ENCODE data around the gene KCNC1. TPM values are rescaled to one million over a fixed set of nuclear protein-coding genes. Genes with fewer than 3 reads are reported as not detected.

Gene KCNC1
- total RNA-seq, 1 experiment from 2014 or later, result 0.26 TPM

DNA sequence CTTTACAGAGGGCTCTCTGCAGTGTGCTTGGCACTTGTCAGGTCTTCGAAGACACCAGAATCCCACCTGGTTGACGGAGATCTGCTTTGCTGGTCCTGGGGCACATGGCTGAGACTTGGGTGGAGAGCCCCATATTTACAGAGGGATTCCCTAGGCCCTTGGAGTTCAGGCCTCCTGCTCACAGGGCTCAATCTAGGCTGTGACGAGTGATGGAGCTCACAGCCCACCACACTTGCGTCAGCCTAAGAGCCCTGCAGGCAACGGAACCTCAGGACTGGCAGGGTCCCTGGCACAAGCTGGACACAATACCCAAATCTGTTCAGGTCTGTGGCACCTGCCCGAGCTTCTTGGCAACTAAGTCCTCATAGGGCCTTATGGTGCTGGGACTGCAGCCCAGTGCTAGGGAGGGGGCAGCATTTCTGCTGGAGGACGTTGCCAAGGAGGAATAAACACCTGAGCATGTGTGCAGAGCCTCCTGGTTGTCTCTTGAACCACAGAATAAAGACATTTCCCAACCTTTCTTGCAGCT is 59.1 kb downstream of the KCNC1 start:
- DNase-seq, result no peak
- Mint-ChIP-seq H3K27ac (ENCODE audit: unreplicated experiment) (no peak overlapping the region), H3K4me3 (ENCODE audit: low read depth, unreplicated experiment) (no peak overlapping the region), H3K27me3 (ENCODE audit: unreplicated experiment) (no peaks in the 10 kb centered on the region), H3K36me3 (ENCODE audit: insufficient read depth, unreplicated experiment) (no peaks in the 10 kb centered on the region), H3K9me3 (ENCODE audit: low read depth, unreplicated experiment) (no peaks in the 10 kb centered on the region), H3K4me1 (ENCODE audit: low read depth, unreplicated experiment) (peaks cover 8% of the 10 kb centered on the region)
- CTCF ChIA-PET, result no interaction called here
- no TSS peak for BruUV-seq (replicated peaks)
- TF ChIP-seq, protein P1, sequence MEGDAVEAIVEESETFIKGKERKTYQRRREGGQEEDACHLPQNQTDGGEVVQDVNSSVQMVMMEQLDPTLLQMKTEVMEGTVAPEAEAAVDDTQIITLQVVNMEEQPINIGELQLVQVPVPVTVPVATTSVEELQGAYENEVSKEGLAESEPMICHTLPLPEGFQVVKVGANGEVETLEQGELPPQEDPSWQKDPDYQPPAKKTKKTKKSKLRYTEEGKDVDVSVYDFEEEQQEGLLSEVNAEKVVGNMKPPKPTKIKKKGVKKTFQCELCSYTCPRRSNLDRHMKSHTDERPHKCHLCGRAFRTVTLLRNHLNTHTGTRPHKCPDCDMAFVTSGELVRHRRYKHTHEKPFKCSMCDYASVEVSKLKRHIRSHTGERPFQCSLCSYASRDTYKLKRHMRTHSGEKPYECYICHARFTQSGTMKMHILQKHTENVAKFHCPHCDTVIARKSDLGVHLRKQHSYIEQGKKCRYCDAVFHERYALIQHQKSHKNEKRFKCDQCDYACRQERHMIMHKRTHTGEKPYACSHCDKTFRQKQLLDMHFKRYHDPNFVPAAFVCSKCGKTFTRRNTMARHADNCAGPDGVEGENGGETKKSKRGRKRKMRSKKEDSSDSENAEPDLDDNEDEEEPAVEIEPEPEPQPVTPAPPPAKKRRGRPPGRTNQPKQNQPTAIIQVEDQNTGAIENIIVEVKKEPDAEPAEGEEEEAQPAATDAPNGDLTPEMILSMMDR (IDR thresholded peaks at IDR 0.05; ENCODE audit: unreplicated experiment), result no peak
- intact Hi-C loops (cut with micrococcal nuclease; ENCODE audit: unreplicated experiment), result no loop called here

DNA sequence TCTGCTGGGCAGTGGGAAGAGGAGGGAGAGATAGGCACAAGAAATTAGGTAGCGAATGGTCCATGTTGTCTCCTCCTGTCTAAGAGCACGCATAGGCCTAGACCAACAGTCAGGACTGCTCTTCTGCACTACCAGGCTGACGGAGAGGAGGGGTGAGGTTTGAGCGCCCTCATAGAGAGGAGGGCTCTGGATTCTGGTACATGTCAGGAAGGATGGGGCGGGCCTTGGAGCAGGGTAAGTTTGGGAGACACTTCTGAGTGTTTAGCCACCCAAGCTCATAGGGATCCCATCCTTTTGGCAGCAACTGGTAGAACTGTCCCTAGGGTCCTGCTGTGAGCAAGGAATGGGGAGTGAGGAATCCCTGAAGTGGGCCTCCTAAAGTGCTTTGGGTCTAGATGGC is 60.4 kb downstream of the KCNC1 start:
- no peak for DNase-seq
- Mint-ChIP-seq H3K4me3 (ENCODE audit: low read depth, unreplicated experiment) (no peak overlapping the region), H3K27me3 (ENCODE audit: unreplicated experiment) (no peaks in the 10 kb centered on the region), H3K27ac (ENCODE audit: unreplicated experiment) (no peak overlapping the region), H3K4me1 (ENCODE audit: low read depth, unreplicated experiment) (peaks cover 8% of the 10 kb centered on the region), H3K36me3 (ENCODE audit: insufficient read depth, unreplicated experiment) (no peaks in the 10 kb centered on the region), H3K9me3 (ENCODE audit: low read depth, unreplicated experiment) (no peaks in the 10 kb centered on the region)
- intact Hi-C loops (cut with micrococcal nuclease; ENCODE audit: unreplicated experiment), result no loop called here
- no TSS peak for BruUV-seq (replicated peaks)
- TF ChIP-seq, protein P1 (IDR thresholded peaks at IDR 0.05; ENCODE audit: unreplicated experiment), result no peak
- CTCF ChIA-PET, result no interaction called here

DNA sequence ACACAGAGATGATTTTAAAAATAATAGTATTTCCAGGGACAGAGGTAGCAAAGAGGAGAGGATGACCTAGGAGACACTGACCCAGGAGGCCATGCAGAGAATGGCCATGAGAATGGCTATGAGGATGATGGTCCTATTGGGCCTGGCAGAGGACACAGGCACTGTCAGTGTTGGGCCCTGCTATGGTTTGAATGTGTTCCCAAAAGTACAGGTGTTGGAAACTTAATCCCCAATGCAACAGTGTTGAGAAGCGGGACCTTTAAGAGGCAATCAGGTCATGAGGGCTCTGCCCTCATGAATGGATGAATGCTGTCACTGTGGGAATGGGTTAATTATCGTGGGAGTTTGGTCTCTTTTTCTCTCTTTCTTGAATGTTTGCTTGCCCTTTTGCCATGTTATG is 61.6 kb downstream of the KCNC1 start:
- TF ChIP-seq, protein P1 (IDR thresholded peaks at IDR 0.05; ENCODE audit: unreplicated experiment), result no peak
- intact Hi-C loops (cut with micrococcal nuclease; ENCODE audit: unreplicated experiment), result no loop called here
- H3K27me3 Mint-ChIP-seq (ENCODE audit: unreplicated experiment), result no peaks in the 10 kb centered on the region
- H3K36me3 Mint-ChIP-seq (ENCODE audit: insufficient read depth, unreplicated experiment), result no peaks in the 10 kb centered on the region
- no peak for DNase-seq
- no peak overlapping the region for H3K4me3 Mint-ChIP-seq (ENCODE audit: low read depth, unreplicated experiment)
- CTCF ChIA-PET, result no interaction called here
- BruUV-seq (replicated peaks), result no TSS peak
- H3K4me1 Mint-ChIP-seq (ENCODE audit: low read depth, unreplicated experiment), result peaks cover under 1% of the 10 kb centered on the region
- no peaks in the 10 kb centered on the region for H3K9me3 Mint-ChIP-seq (ENCODE audit: low read depth, unreplicated experiment)
- H3K27ac Mint-ChIP-seq (ENCODE audit: unreplicated experiment), result no peak overlapping the region

DNA sequence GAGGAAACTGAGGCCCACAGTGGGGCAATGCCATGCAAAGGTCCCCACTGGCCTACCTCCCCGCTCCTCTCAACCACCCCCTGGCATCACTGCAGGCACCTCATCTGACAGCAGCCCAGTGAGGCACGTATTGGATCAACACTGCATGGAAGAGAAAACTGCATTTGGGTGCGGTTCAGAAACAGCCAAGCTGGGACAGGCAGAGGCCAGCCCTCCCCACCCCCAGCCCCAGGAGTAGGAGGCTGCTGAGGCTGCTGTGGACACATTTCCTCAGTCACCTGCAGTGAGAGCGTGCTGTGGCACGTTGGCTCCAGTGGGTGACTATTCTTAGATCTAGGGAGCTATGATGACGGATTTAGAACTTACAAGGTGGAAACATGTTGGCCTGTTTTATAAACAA is 63.7 kb downstream of the KCNC1 start:
- Mint-ChIP-seq H3K9me3 (ENCODE audit: low read depth, unreplicated experiment) (no peaks in the 10 kb centered on the region), H3K4me1 (ENCODE audit: low read depth, unreplicated experiment) (no peaks in the 10 kb centered on the region), H3K4me3 (ENCODE audit: low read depth, unreplicated experiment) (no peak overlapping the region), H3K27me3 (ENCODE audit: unreplicated experiment) (no peaks in the 10 kb centered on the region), H3K36me3 (ENCODE audit: insufficient read depth, unreplicated experiment) (no peaks in the 10 kb centered on the region), H3K27ac (ENCODE audit: unreplicated experiment) (no peak overlapping the region)
- CTCF ChIA-PET, result no interaction called here
- intact Hi-C loops (cut with micrococcal nuclease; ENCODE audit: unreplicated experiment), result no loop called here
- TF ChIP-seq, protein P1 (IDR thresholded peaks at IDR 0.05; ENCODE audit: unreplicated experiment), result no peak
- BruUV-seq (replicated peaks), result no TSS peak
- no peak for DNase-seq

Data from Calu3 (cell line).